HG03103 (cell line): ENCODE data around the gene ZNF697.
A peak's percentile ranks its signal among the peaks of the same experiment; 100 is the strongest.
"Not testable (repeated sequence)": the region's sequence is repeated elsewhere in the genome, so short reads cannot be mapped to it uniquely, and the experiment has no call there.

Experiments used
- ATAC-seq: cut with Tn5 transposase; IDR thresholded peaks from one replicate; pipeline ENCODE4 v1.9.1; 2021; ENCODE audit warnings: low read depth; ENCODE audit not compliant: unreplicated experiment

Gene ZNF697

DNA sequence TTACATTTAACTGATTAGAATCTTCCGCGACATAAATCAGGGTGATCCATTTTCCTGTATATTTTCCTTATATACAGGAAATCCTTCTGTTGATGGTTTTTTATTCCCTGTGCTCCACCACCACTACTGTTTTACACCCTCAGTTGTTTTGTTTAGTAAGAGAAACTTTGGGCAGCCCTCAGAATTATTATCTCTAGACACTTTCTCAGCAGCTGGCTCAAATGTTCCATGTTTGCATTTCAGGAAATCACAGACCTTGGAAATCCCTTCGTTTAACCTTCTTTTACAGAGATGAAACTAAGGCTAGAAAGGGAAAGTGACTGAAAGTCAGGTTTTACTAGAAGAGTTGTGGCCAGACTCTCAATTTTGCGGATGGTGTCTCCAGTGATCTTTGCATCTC lies 15.2 kb downstream of the ZNF697 start:
- ATAC-seq: no peak

DNA sequence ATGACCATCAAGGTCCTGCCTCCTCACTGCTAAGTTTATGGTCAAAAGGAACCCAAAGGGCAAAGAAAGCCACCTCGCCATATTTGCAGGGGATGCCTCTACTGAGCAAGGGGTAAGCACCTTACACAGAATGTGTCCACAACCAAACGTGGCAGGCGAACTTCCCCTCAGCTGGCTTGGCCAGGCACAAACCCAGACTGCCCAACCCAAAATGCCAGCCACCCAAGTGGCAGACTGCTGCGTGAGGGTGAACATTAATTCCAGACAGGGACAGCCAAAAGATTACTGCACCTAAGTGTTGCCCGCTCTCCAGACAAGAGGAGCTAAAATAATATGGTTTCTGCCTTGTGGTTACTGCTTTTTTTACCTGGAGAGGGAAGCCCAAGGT lies 16.0 kb downstream of the ZNF697 start:
- no peak for ATAC-seq

DNA sequence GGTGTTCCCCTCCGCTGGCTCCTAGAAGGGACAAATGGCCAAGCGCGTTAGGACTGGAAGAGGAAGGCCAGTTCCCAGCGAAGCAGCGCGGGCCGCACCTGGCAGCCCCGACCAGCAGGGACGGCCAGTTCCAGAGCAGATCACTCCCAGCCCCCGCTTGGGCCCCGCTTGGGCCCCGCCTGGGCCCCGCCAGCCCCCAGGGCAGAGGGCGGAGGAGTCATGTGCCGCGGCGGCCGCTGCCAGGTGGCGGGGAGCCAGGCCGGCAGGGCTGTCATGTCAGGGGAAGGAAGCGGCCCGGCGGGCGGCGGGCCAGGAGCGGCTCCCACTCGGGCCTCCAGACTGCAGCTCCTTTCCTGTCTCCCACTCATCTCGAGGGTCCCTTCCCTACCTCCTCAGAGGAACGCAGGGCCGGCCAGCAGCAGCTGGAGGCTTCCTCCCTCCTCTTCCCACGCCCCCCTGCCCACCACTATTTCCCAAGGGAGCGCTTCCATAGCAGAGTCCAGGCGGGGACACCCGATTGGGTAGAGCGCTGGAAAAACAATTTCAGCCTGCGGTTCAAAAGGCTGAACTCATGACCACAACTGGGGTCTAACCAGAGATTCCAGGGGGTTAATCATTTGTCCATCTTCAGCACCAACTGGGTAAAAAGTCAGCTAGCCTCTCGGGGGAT lies 16.5 kb downstream of the ZNF697 start:
- no peak for ATAC-seq

DNA sequence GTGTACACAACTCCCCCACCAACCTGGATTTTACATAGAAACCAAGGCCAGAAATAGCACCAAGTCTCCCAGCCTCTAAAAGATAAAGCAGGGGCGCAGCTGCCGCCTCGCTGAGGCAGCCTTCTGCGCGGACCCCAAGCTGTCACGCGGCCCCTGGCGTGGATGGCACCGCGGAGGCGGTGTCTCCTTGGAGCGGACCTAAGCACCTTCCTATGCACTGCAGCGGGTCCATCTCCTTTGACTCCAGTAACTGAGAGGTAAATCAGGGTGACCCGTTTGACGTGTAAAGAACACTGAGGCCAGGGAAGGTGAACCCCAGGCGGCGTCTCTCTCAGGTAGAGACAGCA lies 17.0 kb downstream of the ZNF697 start:
- ATAC-seq: no peak

DNA sequence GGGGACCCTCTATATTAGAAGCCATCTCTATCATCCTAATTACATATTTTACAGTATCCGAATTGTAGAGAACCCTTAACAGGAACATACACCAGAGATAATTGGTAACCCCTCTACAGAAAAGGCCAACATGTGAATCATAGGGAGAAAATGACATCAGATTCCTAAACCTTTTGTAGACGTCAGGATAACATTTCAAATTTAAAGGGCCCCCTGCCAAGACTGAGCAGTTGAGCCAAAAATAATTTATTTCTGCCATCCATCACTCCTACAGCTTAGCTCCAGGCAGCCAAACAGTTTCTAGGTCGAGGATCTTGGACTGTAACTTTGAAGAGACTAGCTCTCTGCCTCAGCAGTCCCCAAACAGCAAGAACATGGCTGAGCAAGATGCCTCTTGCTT lies 21.2 kb downstream of the ZNF697 start:
- no peak for ATAC-seq

DNA sequence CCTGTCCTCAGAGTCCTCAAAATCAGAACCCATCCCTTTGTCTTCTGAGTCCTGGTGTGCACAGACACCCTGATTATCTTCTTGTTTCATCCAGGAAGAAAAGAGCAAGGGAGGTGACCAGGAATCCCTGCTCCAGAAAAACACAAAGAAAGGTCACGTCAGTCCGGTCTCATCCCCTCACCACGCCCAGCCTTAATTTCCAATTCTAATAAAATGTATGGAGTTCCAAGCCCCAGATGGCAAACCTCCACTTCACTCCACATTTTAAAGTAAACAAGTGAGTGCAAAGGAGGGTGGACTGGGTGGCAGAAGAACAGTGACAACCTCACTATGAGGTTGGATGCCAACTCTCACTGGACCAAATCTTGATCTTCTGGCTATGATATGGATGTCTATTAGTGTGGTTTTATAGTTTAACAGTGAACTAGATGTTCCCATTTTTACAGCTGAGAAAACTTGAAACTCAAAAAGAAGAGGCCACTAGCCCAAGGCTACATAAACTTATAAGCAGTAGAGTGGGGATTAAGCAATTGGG lies 22.0 kb downstream of the ZNF697 start:
- ATAC-seq: no peak

DNA sequence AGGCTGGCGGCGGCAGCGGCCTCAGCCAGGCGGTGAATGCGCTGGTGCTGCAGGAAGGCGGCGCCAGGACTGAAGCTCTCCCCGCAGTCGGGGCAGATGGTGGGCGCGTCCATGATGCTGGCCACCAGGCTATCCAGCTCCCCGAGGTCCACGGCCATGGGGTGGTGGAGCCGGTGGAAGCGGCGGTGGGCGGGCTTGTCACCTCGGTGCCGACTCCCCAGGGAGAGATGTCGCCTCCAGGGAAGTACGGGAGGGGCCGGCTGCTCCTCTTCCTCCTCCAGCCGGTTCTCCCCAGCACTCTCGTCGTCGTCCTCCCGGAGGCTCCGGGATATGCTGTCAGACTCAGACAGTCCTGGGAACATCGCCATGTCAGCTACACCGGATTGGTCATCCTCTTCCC lies 24.4 kb downstream of the ZNF697 start:
- no peak for ATAC-seq

DNA sequence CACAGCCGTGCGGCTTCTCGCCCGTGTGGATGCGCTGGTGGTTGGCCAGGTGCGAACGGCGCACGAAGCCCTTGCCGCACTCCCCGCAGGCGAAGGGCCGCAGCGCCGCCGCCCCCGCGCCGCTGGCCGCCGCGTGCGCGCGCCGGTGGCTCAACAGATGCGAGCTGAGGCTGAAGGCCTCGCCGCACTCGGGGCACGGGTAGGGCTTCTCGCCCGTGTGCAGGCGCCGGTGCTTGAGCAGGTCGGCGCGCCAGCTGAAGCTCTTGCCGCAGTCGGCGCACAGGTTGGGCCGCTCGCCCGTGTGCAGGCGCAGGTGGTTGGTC lies 24.9 kb downstream of the ZNF697 start:
- no peak for ATAC-seq

DNA sequence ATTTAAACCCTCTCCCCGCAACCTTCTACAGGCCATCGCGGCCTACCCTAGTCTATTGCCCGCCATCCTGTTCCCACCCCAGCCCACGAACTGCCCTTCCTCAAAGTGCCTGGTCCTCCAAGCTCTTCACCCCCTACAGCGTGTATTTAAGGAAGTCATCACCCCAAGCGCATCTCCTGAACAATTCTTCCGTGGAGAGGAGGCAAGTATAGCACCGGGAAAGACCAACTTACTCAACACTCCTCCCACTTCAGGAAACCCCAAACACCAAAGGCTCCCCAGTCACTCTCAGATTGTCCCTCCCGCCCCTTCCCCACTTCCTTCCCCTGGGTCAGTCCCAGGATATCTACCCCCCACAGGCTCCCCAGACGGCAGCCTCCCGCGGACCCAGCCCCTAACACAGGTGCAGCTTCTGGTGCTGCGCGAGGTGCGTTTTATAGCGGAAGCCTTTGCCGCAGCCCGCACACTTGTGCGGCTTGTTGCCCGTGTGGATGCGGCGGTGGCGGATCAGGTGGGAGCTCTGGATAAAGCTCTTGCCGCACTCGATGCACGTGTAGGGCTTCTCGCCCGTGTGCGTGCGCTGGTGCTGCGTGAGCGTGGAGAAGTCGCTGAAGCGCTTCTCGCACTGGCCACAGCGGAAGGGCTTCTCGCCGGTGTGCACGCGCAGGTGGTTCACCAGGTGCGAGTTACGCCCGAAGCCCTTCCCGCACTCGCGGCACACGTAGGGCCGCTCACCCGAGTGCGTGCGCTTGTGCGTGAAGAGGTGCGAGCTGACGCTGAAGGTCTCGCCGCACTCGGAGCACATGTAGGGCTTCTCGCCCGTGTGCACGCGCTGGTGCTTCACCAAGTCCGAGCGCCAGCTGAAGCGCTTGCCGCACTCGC lies 25.5 kb downstream of the ZNF697 start:
- no peak for ATAC-seq

DNA sequence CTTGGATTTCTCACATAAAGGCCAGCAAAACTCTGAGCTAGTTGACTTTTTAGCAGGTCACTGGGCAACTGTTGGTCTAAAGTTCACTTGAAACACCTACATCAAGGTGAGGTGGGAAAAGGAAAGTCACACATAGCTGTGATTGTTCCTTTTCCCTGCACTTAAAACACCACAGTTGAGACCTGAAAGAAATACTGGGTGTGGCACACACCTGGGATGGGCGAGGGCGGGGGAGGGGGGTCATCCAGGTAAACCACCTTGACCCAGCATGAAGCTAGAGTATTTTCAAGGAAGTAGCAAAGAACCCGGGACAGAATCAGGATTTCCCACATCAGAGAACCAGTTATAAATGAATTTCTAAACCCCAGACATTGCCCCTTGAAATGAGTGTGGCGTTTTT lies 26.4 kb downstream of the ZNF697 start:
- ATAC-seq: no peak

DNA sequence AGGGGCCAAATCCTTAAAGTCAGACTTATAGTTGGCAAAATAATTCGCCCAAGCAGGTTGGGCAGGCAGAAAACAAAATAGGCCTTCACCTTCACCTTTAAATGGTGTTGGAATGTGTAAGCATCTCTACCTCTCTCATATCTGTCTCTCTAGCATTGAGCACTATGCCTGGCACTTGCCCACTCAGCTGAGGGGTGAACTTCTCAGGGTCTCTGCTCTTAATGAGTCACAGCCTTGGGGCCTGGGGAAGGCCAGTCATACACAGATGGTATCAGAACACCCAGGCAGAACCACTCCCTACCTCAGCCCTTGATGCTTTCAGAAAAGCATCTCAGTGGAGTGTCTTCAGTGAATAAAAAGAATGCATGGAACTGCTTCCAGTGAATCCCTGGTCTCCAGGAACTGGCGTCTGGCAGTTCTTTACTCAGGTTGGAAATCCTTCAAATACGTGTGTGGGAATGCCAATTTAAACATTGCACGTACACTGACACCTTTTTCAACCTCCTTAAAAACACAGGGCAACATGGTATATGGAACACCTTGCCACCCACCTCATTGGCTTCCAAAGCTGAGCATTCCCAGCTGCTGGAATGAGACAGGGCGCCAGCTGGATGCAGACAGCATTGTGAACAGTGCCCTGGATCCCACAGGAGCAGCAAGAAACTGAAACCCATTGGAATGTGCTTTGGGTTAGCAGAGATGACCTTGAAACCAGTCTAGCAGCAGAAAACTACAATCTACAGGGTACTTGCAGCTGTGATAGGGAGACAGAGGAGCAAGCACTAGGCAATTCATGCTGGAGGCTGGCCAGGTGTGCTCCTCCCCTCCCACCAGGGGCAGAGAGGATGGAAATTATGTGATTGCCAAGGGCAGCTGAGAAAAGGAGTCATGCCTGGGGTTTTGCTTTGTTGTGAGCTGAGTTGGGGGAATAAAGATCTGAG lies 30.0 kb downstream of the ZNF697 start:
- ATAC-seq: no peak

DNA sequence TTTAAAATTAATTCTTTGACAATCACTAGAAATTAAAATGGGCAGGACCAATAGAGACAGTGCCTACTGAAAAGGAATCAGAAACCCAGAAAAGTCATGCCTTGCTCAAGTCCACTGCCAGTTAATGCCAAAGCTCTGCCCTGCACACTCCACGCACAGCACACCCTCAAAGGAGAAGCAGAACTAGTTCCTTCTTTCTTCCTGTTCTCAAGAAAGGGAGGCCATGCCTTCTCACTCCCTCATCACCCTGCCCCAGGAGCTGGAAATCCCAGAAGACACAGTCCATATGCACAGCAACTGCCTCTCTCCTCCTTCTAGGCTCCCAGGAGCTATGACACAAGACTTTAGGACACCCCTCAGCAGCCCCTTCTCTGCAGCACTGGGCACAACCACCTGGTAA lies 31.3 kb downstream of the ZNF697 start:
- ATAC-seq: not testable (repeated sequence)

DNA sequence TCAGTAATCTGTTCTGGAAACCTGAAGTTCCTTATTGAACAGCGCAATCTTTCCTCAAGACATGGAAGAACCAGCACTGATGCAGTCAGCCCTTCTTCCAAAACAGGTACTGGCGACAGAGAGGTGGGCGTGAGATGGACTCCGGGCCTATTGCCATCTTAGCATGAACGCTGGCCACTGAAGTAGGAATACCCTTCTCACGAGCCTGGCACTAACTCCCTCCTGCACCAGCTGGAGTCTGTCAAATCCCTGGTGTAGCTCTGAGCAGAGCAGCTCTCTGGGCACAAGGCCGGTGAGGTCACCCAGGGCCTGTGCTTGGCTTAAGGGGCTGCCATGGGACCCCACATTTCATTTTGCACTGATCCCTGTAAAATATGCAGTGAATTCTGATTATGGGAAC lies 33.0 kb downstream of the ZNF697 start:
- ATAC-seq: not testable (repeated sequence)

DNA sequence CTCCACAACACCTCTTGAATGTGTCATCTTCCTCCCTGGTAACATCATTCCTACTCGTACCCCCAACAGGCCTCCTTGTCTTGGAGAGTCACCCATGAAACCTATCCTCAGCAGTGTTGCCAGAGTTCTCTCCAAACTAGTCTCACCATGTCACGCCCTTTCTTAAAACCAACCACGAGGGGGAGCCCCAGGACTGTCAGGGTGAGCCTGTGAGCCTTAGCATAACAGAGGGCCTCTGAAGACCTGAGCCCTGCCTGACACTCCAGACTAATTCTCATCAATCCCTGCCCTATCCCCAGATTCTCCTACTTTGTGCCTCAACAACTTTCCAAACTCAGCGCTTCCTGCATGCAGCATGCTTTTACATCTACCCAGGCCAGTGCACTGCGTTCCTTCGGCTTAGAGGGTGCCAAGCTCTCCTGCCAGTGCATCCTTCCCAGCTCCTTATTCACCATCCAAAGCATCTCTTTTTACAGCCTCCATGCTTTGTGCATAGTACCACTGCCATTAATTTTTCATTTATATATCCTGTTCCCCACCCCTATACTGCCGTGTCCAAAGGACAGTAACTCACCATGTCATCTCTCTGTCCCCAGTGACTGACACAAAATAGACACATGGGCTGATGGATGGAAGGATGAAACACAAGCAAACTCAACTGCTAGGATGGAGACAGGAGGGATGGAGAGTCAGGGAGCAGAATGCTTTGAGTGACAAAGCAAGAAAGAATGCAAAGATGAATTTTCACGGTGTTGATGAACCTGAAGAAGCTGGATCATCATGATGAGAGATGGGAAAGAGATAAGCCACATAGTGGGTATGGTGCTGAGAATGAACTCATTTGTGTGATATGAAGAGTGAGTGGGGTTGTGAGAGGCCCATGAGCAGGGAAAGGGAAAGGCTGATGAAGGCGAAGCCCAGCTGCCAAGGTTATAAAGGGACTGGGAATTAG lies 34.0 kb downstream of the ZNF697 start:
- peak; percentile 84 for ATAC-seq

DNA sequence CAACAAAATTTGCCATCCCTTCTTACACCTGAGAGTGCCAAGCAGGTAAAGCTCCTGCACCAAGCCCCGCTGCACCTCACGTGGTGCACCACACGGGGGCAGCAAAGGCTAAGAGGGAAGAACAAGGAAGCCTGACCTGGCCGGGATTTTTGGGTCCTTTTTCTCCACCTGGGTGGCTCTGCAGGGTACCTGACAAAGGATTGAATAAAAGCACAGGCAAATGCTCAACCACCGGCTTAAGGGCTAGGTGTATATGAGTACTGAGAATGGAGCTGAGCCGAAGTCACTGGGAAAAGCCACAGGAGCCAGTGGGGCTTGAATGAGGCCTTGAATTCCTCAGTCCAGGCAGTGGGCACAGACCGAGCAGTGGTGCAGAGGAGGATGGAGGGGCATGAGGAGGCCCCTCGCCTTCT lies 36.4 kb downstream of the ZNF697 start:
- ATAC-seq: no peak

DNA sequence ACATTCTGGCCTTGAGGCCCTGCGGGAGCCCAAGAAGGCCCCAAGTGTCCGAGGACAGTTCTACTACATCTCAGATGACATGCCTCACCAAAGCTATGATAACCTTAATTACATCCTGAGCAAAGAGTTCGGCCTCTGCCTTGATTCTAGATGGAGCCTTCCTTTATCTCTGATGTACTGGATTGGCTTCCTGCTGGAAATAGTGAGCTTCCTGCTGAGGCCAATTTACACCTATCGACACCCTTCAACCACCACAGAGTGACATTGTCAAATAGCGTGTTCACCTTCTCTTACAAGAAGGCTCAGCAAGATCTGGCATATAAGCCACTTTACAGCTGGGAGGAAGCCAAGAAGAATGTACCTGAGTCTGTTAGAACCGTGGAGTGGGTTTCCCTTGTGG lies 39.2 kb downstream of the ZNF697 start:
- not testable (repeated sequence) for ATAC-seq

DNA sequence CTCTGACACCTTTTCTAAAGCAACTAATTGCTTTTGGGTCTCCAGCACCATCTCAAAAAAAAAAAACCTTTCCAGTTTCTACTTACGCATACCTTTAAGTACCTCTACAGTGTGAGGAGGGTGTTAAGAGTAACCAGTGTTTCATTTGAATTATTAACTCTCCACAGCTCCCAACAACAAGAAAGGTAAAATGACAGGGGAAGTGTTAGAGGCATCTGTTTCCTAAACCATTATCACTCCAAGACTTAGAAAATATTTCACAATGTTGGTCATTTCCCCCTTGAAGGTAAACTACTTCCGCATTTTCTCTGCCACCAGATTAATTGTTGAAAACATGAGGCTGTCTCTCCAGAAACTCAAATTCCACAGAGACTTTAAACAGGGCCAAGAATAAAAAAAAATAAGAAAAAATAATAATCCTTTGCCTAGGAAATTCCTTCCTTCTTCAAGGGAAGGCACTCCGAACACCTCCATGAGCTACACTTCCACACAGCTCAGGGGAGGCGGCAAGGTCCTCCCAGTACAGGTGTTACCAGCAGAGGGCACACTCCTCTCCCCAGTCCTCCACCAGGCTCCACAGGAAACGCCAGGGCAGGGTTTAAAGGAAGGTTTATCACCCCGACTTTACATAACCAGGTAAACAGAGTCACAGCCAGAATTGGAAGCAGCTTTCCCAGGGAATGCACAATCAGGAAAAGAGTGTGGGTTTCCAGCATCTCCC lies 40.8 kb downstream of the ZNF697 start:
- ATAC-seq: not testable (repeated sequence)

DNA sequence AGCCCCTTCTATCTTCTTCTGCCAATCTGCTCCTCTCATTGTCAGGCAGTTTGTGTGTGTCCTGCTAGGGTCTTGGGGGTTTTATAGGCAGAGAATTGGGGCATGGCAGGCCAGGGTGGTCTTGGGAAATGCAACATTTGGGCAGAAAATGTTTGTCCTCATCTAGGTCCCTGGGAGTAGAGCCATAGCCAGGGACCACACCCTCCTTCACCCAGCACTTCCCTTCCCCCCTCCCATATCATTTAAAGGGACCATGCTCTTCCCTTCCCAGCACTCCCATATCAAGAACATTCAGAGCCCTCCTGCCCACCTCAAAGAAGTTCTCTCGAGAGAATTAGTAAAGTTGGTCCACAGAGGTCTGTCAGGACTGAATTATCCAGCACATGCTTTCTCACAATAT lies 41.7 kb downstream of the ZNF697 start:
- no peak for ATAC-seq

DNA sequence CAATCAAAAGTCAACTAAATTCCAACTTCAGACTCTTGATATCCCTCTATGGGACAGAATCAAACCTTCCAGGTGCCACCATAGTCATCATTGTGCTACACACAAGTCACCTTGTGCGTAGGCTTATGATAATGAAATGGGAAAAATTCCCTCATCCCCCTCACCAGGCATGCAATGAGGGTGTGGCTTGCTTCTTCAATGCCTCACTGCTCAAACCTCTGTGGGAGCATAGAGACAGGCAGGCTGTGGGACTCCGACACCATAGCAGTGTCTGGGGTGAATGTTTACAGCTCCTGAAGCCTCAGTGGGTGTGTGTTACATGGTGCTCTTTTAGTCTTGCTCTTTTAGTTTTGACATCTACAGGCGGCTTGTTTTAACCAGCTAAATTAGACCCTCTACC lies 42.4 kb downstream of the ZNF697 start:
- ATAC-seq: no peak
